Activated T-helper 17 cell treated with anti-CD3 and anti-CD28 coated beads, Interleukin-2, amount 50 U/mL, for 72 hours (primary cell): Measurements from ENCODE around the gene GJE1. TPM values are rescaled to one million over a fixed set of nuclear protein-coding genes. Genes with fewer than 3 reads are reported as not detected.
"Not testable (repeated sequence)": the region's sequence is repeated elsewhere in the genome, so short reads cannot be mapped to it uniquely, and the experiment has no call there.

Source experiments
- ATAC-seq: fragments of 150-1000 bp; cut with Tn5 transposase; replicated peaks from 2 replicates; pipeline ENCODE4 v1.10.0; 2021; ENCODE audit warnings: mild to moderate bottlenecking, moderate library complexity
- H3K27ac Mint-ChIP-seq: one replicate; pipeline ENCODE4 v1.8.0; 2022; ENCODE audit warnings: mixed read lengths
- H3K27me3 Mint-ChIP-seq: one replicate; pipeline ENCODE4 v1.8.0; 2022; ENCODE audit warnings: mixed read lengths
- H3K36me3 Mint-ChIP-seq: one replicate; pipeline ENCODE4 v1.8.0; 2022; ENCODE audit warnings: low read depth, mild to moderate bottlenecking, mixed read lengths
- H3K4me1 Mint-ChIP-seq: one replicate; pipeline ENCODE4 v1.8.0; 2022; ENCODE audit warnings: mixed read lengths
- H3K4me3 Mint-ChIP-seq: one replicate; pipeline ENCODE4 v1.8.0; 2022; ENCODE audit warnings: mild to moderate bottlenecking, mixed read lengths
- H3K9me3 Mint-ChIP-seq: one replicate; pipeline ENCODE4 v1.8.0; 2022; ENCODE audit warnings: mixed read lengths
- total RNA-seq, 2 donors: library from RNA; stranded (reverse); gene quantifications; one replicate each; pipeline ENCODE4 v1.2.3, GENCODE V29; 2022

GJE1 gene, protein sequence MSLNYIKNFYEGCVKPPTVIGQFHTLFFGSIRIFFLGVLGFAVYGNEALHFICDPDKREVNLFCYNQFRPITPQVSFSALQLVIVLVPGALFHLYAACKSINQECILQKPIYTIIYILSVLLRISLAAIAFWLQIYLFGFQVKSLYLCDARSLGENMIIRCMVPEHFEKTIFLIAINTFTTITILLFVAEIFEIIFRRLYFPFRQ
- not detected for total RNA-seq

GRCh38 chr6:142132625-142133024 lies at the start of gene GJE1:
TSS of gene GJE1 (plus strand) at chr6:142132925. CDS start at chr6:142133159, 234 bp downstream.
- Mint-ChIP-seq H3K36me3 (no peaks in the 10 kb centered on the region), H3K9me3 (no peaks in the 10 kb centered on the region), H3K4me1 (no peaks in the 10 kb centered on the region), H3K27me3 (peaks cover 22% of the 10 kb centered on the region), H3K4me3 (no peak within 1 kb of the TSS), H3K27ac (no peak within 1 kb of the TSS)
- no peak for ATAC-seq

DNA sequence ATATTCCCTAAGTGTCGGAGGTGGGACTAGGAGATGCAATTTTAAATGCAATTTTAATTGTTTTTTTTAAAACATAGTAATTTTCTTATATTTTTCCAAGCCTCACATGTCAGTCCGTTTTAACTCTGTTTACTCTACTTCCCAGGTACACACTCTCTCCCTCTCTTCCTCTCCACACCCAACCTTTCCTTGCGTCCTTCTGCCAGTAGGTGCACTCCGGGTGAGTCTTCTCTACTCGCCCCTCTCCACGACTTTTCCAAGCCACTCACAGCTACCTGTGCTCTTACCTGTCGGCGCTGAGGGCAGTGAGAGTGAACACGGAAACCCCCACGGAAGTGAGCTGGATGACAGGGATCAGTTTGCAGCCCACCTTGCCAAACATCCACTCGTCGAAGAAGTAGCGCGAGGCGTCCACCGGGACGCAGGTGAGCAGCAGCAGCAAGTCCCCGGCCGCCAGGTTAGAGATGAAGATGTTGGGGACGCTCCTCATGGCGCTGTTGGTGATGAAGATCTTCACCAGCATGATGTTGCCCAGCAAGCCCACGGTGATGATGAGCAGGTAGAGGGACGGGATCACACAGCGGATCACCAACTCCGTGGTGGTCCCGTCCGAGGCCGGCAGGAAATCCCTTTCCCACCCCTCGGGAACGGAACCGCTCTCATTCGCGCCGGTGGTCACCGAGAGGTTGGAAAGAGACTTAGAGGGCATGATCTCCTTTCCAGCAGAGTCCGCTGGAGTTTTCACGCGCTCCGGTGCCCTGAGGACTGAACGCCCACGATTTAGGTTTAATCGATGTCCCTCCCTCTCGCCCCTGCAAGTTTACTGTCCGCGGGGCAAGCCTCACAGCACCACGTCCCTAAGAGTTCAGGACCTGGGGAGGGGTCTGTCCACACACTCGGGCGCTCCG lies 44.5 kb upstream of the GJE1 start:
- Mint-ChIP-seq H3K36me3 (no peaks in the 10 kb centered on the region), H3K4me1 (no peaks in the 10 kb centered on the region), H3K27me3 (peaks cover 22% of the 10 kb centered on the region), H3K27ac (no peak overlapping the region), H3K9me3 (no peaks in the 10 kb centered on the region), H3K4me3 (peak overlapping the region; percentile 23)
- no peak for ATAC-seq

- Mint-ChIP-seq H3K4me1 (no peaks in the 10 kb centered on the region), H3K9me3 (no peaks in the 10 kb centered on the region), H3K36me3 (no peaks in the 10 kb centered on the region), H3K4me3 (no peak overlapping the region), H3K27ac (no peak overlapping the region), H3K27me3 (peaks cover 22% of the 10 kb centered on the region)
- ATAC-seq: no peak
Measured at GRCh38 chr6:142088858-142089216, 43.9 kb upstream of the GJE1 start.

DNA sequence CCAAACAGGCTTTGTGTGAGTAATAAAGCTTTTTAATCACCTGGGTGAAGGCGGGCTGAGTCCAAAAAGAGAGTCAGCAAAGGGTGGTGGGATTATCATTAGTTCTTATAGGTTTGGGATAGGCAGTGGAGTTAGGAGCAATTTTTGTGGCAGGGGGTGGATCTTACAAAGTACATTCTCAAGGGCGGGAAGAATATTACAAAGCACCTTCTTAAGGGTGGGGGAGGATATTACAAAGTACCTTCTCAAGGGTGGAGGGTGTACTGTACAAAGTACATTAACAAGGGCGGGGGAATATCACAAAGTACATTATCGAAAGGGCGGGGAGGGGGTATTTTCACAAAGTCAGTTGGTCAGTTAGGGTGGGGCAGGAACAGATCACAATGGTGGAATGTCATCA lies 27.9 kb upstream of the GJE1 start:
- not testable (repeated sequence) for H3K9me3 Mint-ChIP-seq, H3K27me3 Mint-ChIP-seq, H3K27ac Mint-ChIP-seq, H3K4me3 Mint-ChIP-seq, ATAC-seq, H3K4me1 Mint-ChIP-seq, H3K36me3 Mint-ChIP-seq

GRCh38 chr6:142110820-142111219 lies 21.9 kb upstream of the GJE1 start:
- H3K36me3 Mint-ChIP-seq, H3K27me3 Mint-ChIP-seq, H3K27ac Mint-ChIP-seq, H3K4me1 Mint-ChIP-seq, H3K9me3 Mint-ChIP-seq, H3K4me3 Mint-ChIP-seq, ATAC-seq: not testable (repeated sequence)

- H3K27me3 Mint-ChIP-seq: peaks cover 4% of the 10 kb centered on the region
- no peak for ATAC-seq
- no peaks in the 10 kb centered on the region for H3K36me3 Mint-ChIP-seq
- peaks cover 4% of the 10 kb centered on the region for H3K4me1 Mint-ChIP-seq
- no peak overlapping the region for H3K4me3 Mint-ChIP-seq
- H3K27ac Mint-ChIP-seq: no peak overlapping the region
- no peaks in the 10 kb centered on the region for H3K9me3 Mint-ChIP-seq
Measured at GRCh38 chr6:142112451-142113061, 20.2 kb upstream of the GJE1 start.

- H3K4me3 Mint-ChIP-seq: no peak overlapping the region
- no peaks in the 10 kb centered on the region for H3K9me3 Mint-ChIP-seq
- ATAC-seq: no peak
- no peaks in the 10 kb centered on the region for H3K4me1 Mint-ChIP-seq
- no peaks in the 10 kb centered on the region for H3K36me3 Mint-ChIP-seq
- peaks cover 7% of the 10 kb centered on the region for H3K27me3 Mint-ChIP-seq
- no peak overlapping the region for H3K27ac Mint-ChIP-seq
Measured at GRCh38 chr6:142117366-142117765, 15.4 kb upstream of the GJE1 start.

GRCh38 chr6:142118328-142118727 lies 14.4 kb upstream of the GJE1 start:
- H3K27me3 Mint-ChIP-seq: peaks cover 7% of the 10 kb centered on the region
- H3K4me3 Mint-ChIP-seq: no peak overlapping the region
- no peak overlapping the region for H3K27ac Mint-ChIP-seq
- ATAC-seq: no peak
- no peaks in the 10 kb centered on the region for H3K36me3 Mint-ChIP-seq
- no peaks in the 10 kb centered on the region for H3K4me1 Mint-ChIP-seq
- H3K9me3 Mint-ChIP-seq: no peaks in the 10 kb centered on the region

GRCh38 chr6:142118925-142119324 lies 13.8 kb upstream of the GJE1 start:
- H3K4me3 Mint-ChIP-seq: no peak overlapping the region
- H3K36me3 Mint-ChIP-seq: no peaks in the 10 kb centered on the region
- no peaks in the 10 kb centered on the region for H3K4me1 Mint-ChIP-seq
- no peaks in the 10 kb centered on the region for H3K9me3 Mint-ChIP-seq
- no peak for ATAC-seq
- peaks cover 7% of the 10 kb centered on the region for H3K27me3 Mint-ChIP-seq
- no peak overlapping the region for H3K27ac Mint-ChIP-seq

- Mint-ChIP-seq H3K4me1 (no peaks in the 10 kb centered on the region), H3K4me3 (no peak overlapping the region), H3K27me3 (peaks cover 3% of the 10 kb centered on the region), H3K36me3 (no peaks in the 10 kb centered on the region), H3K9me3 (no peaks in the 10 kb centered on the region), H3K27ac (no peak overlapping the region)
- ATAC-seq: no peak
Measured at GRCh38 chr6:142121342-142121741, 11.4 kb upstream of the GJE1 start.

DNA sequence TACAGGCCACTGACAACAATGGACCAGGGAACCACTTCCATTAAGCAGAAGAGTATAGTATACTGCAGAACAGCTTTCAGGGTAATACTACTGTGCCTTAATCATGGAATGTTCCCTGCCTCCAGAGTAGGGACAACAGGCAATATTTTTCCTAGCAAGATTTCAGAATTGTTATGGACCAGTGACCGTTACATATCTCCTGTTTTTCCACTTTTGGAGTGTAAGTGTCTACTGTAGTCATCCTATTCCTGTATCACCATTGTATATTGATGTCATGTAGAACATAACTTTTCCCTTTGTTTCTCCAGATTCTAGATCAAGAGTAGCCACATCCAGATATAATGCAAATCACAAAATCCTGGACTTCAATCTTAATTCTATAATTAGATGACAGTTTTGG lies 1.9 kb upstream of the GJE1 start:
- peaks cover 22% of the 10 kb centered on the region for H3K27me3 Mint-ChIP-seq
- no peak overlapping the region for H3K27ac Mint-ChIP-seq
- ATAC-seq: no peak
- no peaks in the 10 kb centered on the region for H3K9me3 Mint-ChIP-seq
- no peak overlapping the region for H3K4me3 Mint-ChIP-seq
- no peaks in the 10 kb centered on the region for H3K36me3 Mint-ChIP-seq
- no peaks in the 10 kb centered on the region for H3K4me1 Mint-ChIP-seq

DNA sequence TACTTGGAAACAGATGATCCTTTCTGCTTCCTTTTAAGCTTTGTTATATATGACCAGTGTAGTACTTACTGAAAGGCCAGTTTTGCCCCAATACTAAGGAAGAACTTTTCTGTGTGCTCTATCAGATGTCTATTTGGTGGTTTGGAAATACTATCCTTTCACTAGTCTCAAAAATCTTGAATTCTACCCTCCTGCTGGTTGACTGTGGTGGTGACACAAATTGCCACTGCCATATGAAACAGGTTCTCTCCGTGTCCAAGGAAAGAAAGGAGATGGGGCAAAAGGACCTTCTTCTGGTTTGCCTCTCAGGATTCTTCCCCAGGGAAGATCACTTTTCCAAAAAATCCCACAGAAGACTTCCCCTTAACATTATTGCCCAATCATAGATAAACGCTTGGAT lies 6.2 kb downstream of the GJE1 start:
- Mint-ChIP-seq H3K4me3 (no peak overlapping the region), H3K9me3 (no peaks in the 10 kb centered on the region), H3K27me3 (peaks cover 10% of the 10 kb centered on the region), H3K4me1 (no peaks in the 10 kb centered on the region), H3K27ac (no peak overlapping the region), H3K36me3 (no peaks in the 10 kb centered on the region)
- ATAC-seq: no peak

- peaks cover 10% of the 10 kb centered on the region for H3K27me3 Mint-ChIP-seq
- not testable (repeated sequence) for H3K9me3 Mint-ChIP-seq, H3K27ac Mint-ChIP-seq, ATAC-seq, H3K4me1 Mint-ChIP-seq, H3K4me3 Mint-ChIP-seq, H3K36me3 Mint-ChIP-seq
Measured at GRCh38 chr6:142141531-142141930, 8.8 kb downstream of the GJE1 start.

DNA sequence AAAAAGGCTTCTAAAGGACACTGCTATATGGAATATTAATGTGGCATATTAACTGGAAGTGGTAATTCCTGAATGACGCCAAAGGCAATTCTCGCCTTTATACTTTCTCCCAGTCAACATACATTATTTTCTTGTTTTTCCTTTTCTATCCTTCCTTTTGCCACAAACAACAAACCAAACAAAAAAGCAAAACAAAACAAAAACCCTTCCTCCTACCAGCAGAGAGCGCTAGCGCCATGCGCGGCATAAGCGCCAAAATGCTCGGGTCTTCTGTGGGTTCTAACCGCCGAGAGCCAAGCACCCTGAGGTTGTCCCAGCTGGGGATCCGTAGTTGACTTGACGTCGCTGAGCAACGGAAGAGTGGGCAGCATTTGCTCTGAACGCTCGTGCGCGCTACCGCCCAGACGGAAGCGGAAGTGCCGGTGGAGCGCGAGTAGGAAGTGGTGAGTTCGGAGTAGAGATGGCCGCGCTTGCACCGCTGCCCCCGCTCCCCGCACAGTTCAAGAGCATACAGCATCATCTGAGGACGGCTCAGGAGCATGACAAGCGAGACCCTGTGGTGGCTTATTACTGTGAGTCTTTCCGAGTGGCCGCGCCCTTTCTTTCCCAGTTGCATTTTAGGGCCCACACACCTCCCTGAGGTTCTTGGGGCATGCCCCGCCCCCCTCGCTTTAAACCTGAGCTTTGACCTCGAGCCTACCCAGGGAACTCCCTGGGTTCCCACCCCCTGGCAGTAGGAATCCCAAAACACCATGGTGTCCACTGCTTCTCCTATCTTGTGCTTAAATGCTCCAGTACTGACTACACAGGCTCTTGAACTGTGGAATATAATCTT lies 14.3 kb downstream of the GJE1 start, which contains the start of the genes NMBR and VTA1:
Gene NMBR (minus strand): TSS at position 295 of the 835 bp plus-strand sequence. CDS start 58,464 bp downstream, outside the sequence.
Gene VTA1 (plus strand): TSS at position 436 of the 835 bp plus-strand sequence. CDS start 25 bp downstream, at position 461.
- peaks cover 35% of the 10 kb centered on the region for H3K4me1 Mint-ChIP-seq
- H3K36me3 Mint-ChIP-seq: peaks cover 45% of the 10 kb centered on the region

More for the DNA sequence above, 14.3 kb downstream of the GJE1 start, which contains the start of the genes NMBR and VTA1:
- peak; percentile 99 for ATAC-seq
- no peaks in the 10 kb centered on the region for H3K27me3 Mint-ChIP-seq
- no peaks in the 10 kb centered on the region for H3K9me3 Mint-ChIP-seq
- peak within 1 kb of the TSS; percentile 92 for H3K4me3 Mint-ChIP-seq
- H3K27ac Mint-ChIP-seq: peak within 1 kb of the TSS; percentile 93
